GM13976 (cell line): ENCODE results near the gene SVIP.

Experiments
- DNase-seq: peaks from one replicate; pipeline ENCODE4 v3.0.0; 2012; ENCODE audit warnings: low spot score
- in situ Hi-C: fragments of 300-500 bp; cut with MboI; formaldehyde crosslinking; loops from one replicate; pipeline ENCODE4 v1.12.0; 2022; ENCODE audit warnings: low sequenced_read_pairs, mixed read lengths, inconsistent platforms; ENCODE audit not compliant: unreplicated experiment
- TF ChIP-seq, protein P1 (sequence below): IDR thresholded peaks from 2 replicates; pipeline ENCODE4 v1.5.1; 2012; ENCODE audit warnings: borderline replicate concordance, mild to moderate bottlenecking; ENCODE audit not compliant: insufficient read depth; ENCODE audit errors: extremely low read depth, missing control alignments, control extremely low read depth

Gene SVIP

DNA sequence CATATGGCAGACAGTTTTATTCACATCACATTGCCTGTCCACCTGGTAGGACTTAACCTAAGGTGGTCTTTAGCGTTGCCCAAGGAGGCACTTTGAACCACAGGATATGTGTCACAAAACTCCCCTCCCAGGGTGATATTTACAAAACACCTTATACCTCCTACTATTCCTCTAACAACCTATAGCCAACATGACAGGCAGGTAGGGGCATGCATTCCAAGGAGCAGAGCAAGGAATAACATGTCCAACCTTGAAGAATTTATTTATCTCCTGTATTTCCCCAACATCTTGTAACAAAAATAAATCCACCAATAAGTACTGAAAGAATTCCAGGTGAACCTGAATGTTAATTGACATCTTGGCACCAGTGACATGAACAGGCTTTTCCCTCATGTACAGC lies 60.5 kb downstream of the SVIP start:
- TF ChIP-seq, protein P1, sequence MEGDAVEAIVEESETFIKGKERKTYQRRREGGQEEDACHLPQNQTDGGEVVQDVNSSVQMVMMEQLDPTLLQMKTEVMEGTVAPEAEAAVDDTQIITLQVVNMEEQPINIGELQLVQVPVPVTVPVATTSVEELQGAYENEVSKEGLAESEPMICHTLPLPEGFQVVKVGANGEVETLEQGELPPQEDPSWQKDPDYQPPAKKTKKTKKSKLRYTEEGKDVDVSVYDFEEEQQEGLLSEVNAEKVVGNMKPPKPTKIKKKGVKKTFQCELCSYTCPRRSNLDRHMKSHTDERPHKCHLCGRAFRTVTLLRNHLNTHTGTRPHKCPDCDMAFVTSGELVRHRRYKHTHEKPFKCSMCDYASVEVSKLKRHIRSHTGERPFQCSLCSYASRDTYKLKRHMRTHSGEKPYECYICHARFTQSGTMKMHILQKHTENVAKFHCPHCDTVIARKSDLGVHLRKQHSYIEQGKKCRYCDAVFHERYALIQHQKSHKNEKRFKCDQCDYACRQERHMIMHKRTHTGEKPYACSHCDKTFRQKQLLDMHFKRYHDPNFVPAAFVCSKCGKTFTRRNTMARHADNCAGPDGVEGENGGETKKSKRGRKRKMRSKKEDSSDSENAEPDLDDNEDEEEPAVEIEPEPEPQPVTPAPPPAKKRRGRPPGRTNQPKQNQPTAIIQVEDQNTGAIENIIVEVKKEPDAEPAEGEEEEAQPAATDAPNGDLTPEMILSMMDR, result no peak
- no peak for DNase-seq
- in situ Hi-C loops, result no loop called here
